Fibroblast of the aortic adventitia (primary cell): ENCODE results near the gene GSDMA. TPM values are rescaled to one million over a fixed set of nuclear protein-coding genes. Genes with fewer than 3 reads are reported as not detected.
"Not testable (repeated sequence)": the region's sequence is repeated elsewhere in the genome, so short reads cannot be mapped to it uniquely, and the experiment has no call there.

Source experiments
- DNase-seq: peaks from one replicate; pipeline ENCODE4 v3.0.0-alpha.2; 2010; ENCODE audit warnings: low read depth
- H3K4me3 ChIP-seq: 2 replicates; pipeline ENCODE4 v1.5.1; 2011; ENCODE audit warnings: low read depth, mild to moderate bottlenecking, control low read depth, low read length, moderate library complexity
- CTCF ChIP-seq: IDR thresholded peaks from 2 replicates; pipeline ENCODE4 v1.5.1; 2011; ENCODE audit warnings: mild to moderate bottlenecking, low read length, control low read depth, inconsistent platforms; ENCODE audit not compliant: insufficient read depth
- total RNA-seq: library from RNA; depleted of rRNA; stranded (reverse); fragments of >200 nt; gene quantifications from 2 replicates; pipeline ENCODE4 v1.2.3, GENCODE V29; 2012; ENCODE audit warnings: low replicate concordance

The GSDMA gene
- total RNA-seq, 1 donor: not detected

- no peak overlapping the region for H3K4me3 ChIP-seq
- DNase-seq: no peak
- no peak for TF ChIP-seq CTCF
Measured at GRCh38 chr17:40004072-40004471, 41.3 kb downstream of the GSDMA start.

- no peak overlapping the region for H3K4me3 ChIP-seq
- TF ChIP-seq CTCF: no peak
- DNase-seq: no peak
Measured at GRCh38 chr17:40004712-40005111, 41.9 kb downstream of the GSDMA start.

GRCh38 chr17:40005520-40005919, 42.7 kb downstream of the GSDMA start:
- no peak overlapping the region for H3K4me3 ChIP-seq
- no peak for TF ChIP-seq CTCF
- DNase-seq: no peak

GRCh38 chr17:40010946-40011500, 48.2 kb downstream of the GSDMA start:
- H3K4me3 ChIP-seq, DNase-seq: not testable (repeated sequence)

GRCh38 chr17:40012017-40012647, 49.3 kb downstream of the GSDMA start:
- DNase-seq: not testable (repeated sequence)

GRCh38 chr17:40014375-40014980, 51.7 kb downstream of the GSDMA start:
- no peak overlapping the region for H3K4me3 ChIP-seq
- DNase-seq: no peak
- TF ChIP-seq CTCF: no peak

More at GRCh38 chr17:40012017-40012647, 49.3 kb downstream of the GSDMA start:
- not testable (repeated sequence) for H3K4me3 ChIP-seq

GRCh38 chr17:40015005-40015997, 52.5 kb downstream of the GSDMA start, which contains the start of gene CSF3:
CSF3 (plus strand) TSS chr17:40015440; CDS start chr17:40015475, 35 bp downstream.
- no peak within 1 kb of the TSS for H3K4me3 ChIP-seq
- TF ChIP-seq CTCF: no peak
- DNase-seq: peak; percentile 37
